Stimulated activated CD4-positive, alpha-beta T cell treated with anti-CD3 and anti-CD28 coated beads, Interleukin-2, amount 100 ng/mL, for 4 hours (primary cell): ENCODE results near the gene CDCA5.

ENCODE experiments used
- DNase-seq: peaks from one replicate; pipeline ENCODE4 v3.0.0-alpha.2; 2020; ENCODE audit warnings: low read depth

Gene CDCA5

GRCh38 chr11:65107078-65107477, 23.2 kb upstream of the CDCA5 start:
- no peak for DNase-seq

GRCh38 chr11:65104628-65105027, 20.8 kb upstream of the CDCA5 start:
- DNase-seq = no peak

GRCh38 chr11:65103476-65103875, 19.6 kb upstream of the CDCA5 start:
- DNase-seq = no peak

- no peak for DNase-seq
Observed at GRCh38 chr11:65102142-65103095, 18.6 kb upstream of the CDCA5 start.

GRCh38 chr11:65100674-65101350, 17.0 kb upstream of the CDCA5 start:
- DNase-seq = no peak

- DNase-seq = no peak
Observed at GRCh38 chr11:65096926-65097325, 13.1 kb upstream of the CDCA5 start.

- DNase-seq = peak; percentile 78
Observed at GRCh38 chr11:65095974-65096806, 12.3 kb upstream of the CDCA5 start, which contains the start of gene VPS51. TSS of gene VPS51 (plus strand) at chr11:65096214. CDS start at chr11:65096251, 37 bp downstream.

- DNase-seq = no peak
Observed at GRCh38 chr11:65095427-65095826, 11.6 kb upstream of the CDCA5 start.

GRCh38 chr11:65090628-65091027, 6.8 kb upstream of the CDCA5 start:
- DNase-seq = no peak

- DNase-seq = no peak
Observed at GRCh38 chr11:65089621-65090020, 5.8 kb upstream of the CDCA5 start.

GRCh38 chr11:65087827-65088226, 4.0 kb upstream of the CDCA5 start:
- no peak for DNase-seq

- DNase-seq = no peak
Observed at GRCh38 chr11:65087216-65087615, 3.4 kb upstream of the CDCA5 start.

GRCh38 chr11:65086809-65087208, 3.0 kb upstream of the CDCA5 start:
- DNase-seq = no peak

GRCh38 chr11:65085446-65085845, 1.6 kb upstream of the CDCA5 start:
- DNase-seq = no peak

GRCh38 chr11:65084598-65085375, 947 bp upstream of the CDCA5 start:
- no peak for DNase-seq

- DNase-seq = no peak
Observed at GRCh38 chr11:65083134-65083833, 556 bp downstream of the CDCA5 start.

GRCh38 chr11:65078786-65079342, 5.0 kb downstream of the CDCA5 start:
- no peak for DNase-seq

- peak; percentile 55 for DNase-seq
Observed at GRCh38 chr11:65078151-65078550, 5.7 kb downstream of the CDCA5 start.

- no peak for DNase-seq
Observed at GRCh38 chr11:65077451-65077850, 6.4 kb downstream of the CDCA5 start.

GRCh38 chr11:65072631-65072966, 11.2 kb downstream of the CDCA5 start:
- DNase-seq = no peak
